Neural cell (in vitro differentiated cells): Measurements from ENCODE around the gene DEGS2. TPM values are rescaled to one million over a fixed set of nuclear protein-coding genes. Genes with fewer than 3 reads are reported as not detected.

ENCODE experiments used
- H2AFZ ChIP-seq: fragments of 200-600, 300-800 bp; sonication (generic), shearing (Covaris generic); 2 replicates; pipeline ENCODE4 v1.6.0; 2014; ENCODE audit warnings: low read depth, mild to moderate bottlenecking, antibody characterized with exemption, low read length, moderate library complexity
- H3F3A ChIP-seq: fragments of 200-600 bp; shearing (Covaris generic); 2 replicates; pipeline ENCODE4 v1.6.1; 2016; ENCODE audit warnings: mild to moderate bottlenecking, moderate library complexity, mixed read lengths, antibody characterized with exemption, low read length; ENCODE audit not compliant: insufficient read depth, poor library complexity, severe bottlenecking
- H3K27ac ChIP-seq: fragments of 200-600, 300-800 bp; sonication (generic), shearing (Covaris generic); 2 replicates; pipeline ENCODE4 v1.5.1; 2014; ENCODE audit warnings: mild to moderate bottlenecking, low read length, moderate library complexity
- H3K27me3 ChIP-seq: fragments of 300-800, 200-600 bp; sonication (generic), shearing (Covaris generic); 2 replicates; pipeline ENCODE4 v1.6.0; 2014; ENCODE audit warnings: mild to moderate bottlenecking, low read depth, low read length, moderate library complexity; ENCODE audit not compliant: insufficient read depth
- H3K36me3 ChIP-seq: fragments of 300-800, 200-600 bp; sonication (generic), shearing (Covaris generic); 2 replicates; pipeline ENCODE4 v1.5.1; 2014; ENCODE audit warnings: mild to moderate bottlenecking, antibody characterized with exemption, low read length, moderate library complexity; ENCODE audit not compliant: insufficient read depth
- H3K4me2 ChIP-seq: fragments of 300-800, 200-600 bp; sonication (generic), shearing (Covaris generic); 2 replicates; pipeline ENCODE4 v1.6.0; 2014; ENCODE audit warnings: mild to moderate bottlenecking, low read length
- H3K4me3 ChIP-seq: fragments of 300-800, 200-600 bp; sonication (generic), shearing (Covaris generic); 2 replicates; pipeline ENCODE4 v1.5.1; 2014; ENCODE audit warnings: mild to moderate bottlenecking, low read length, moderate library complexity
- H3K79me2 ChIP-seq: fragments of 200-600 bp; shearing (Covaris generic); replicated peaks from 2 replicates; pipeline ENCODE4 v1.6.0; 2014; ENCODE audit warnings: mild to moderate bottlenecking, low read length, moderate library complexity; ENCODE audit not compliant: insufficient read depth
- H3K9ac ChIP-seq: fragments of 300-800, 200-600 bp; sonication (generic), shearing (Covaris generic); 2 replicates; pipeline ENCODE4 v1.6.1; 2016; ENCODE audit warnings: mild to moderate bottlenecking, low read length, mixed read lengths
- H3K9me2 ChIP-seq: fragments of 200-600 bp; shearing (Covaris generic); 2 replicates; pipeline ENCODE4 v1.6.1; 2016; ENCODE audit warnings: mild to moderate bottlenecking, low read length, mixed read lengths; ENCODE audit not compliant: insufficient read depth
- H3K9me3 ChIP-seq: fragments of 200-600, 300-800 bp; sonication (generic), shearing (Covaris generic); 2 replicates; pipeline ENCODE4 v1.6.1; 2016; ENCODE audit warnings: mild to moderate bottlenecking, mixed run types, low read length, moderate library complexity, mixed read lengths
- H4K20me1 ChIP-seq: fragments of 200-600 bp; shearing (Covaris generic); 2 replicates; pipeline ENCODE4 v1.6.1; 2016; ENCODE audit warnings: mild to moderate bottlenecking, mixed run types; ENCODE audit not compliant: insufficient read depth
- CTCF ChIP-seq: fragments of 450-650 bp; IDR thresholded peaks from 2 replicates; pipeline ENCODE4 v1.5.1; 2014; ENCODE audit warnings: antibody characterized with exemption, mild to moderate bottlenecking, moderate library complexity; ENCODE audit not compliant: poor library complexity, severe bottlenecking
- EP300 ChIP-seq: fragments of 450-650 bp; conservative IDR thresholded peaks from 2 replicates; pipeline ENCODE4 v1.6.1; 2014; ENCODE audit warnings: antibody characterized with exemption, mild to moderate bottlenecking, moderate library complexity; ENCODE audit not compliant: poor library complexity, severe bottlenecking
- EZH2 ChIP-seq: fragments of 200-600, 300-800 bp; shearing (Covaris generic), sonication (generic); IDR thresholded peaks from 2 replicates; pipeline ENCODE4 v1.6.1; 2014; ENCODE audit warnings: antibody characterized with exemption, low read length, borderline replicate concordance, mild to moderate bottlenecking; ENCODE audit not compliant: insufficient read depth, poor library complexity, severe bottlenecking
- POLR2AphosphoS5 ChIP-seq: IDR thresholded peaks from 2 replicates; pipeline ENCODE4 v1.6.1; 2012
- RAD21 ChIP-seq: fragments of 450-650 bp; conservative IDR thresholded peaks from 2 replicates; pipeline ENCODE4 v1.6.1; 2014; ENCODE audit warnings: antibody characterized with exemption, mild to moderate bottlenecking, moderate library complexity
- REST ChIP-seq: IDR thresholded peaks from 2 replicates; pipeline ENCODE4 v1.6.1; 2012; ENCODE audit warnings: borderline replicate concordance
- SMC3 ChIP-seq: fragments of 450-650 bp; conservative IDR thresholded peaks from 2 replicates; pipeline ENCODE4 v1.6.1; 2014; ENCODE audit warnings: antibody characterized with exemption, mild to moderate bottlenecking, moderate library complexity; ENCODE audit not compliant: poor library complexity
- TAF1 ChIP-seq: IDR thresholded peaks from 2 replicates; pipeline ENCODE4 v1.6.1; 2012; ENCODE audit warnings: low read depth
- polyA plus RNA-seq: library from polyadenylated mRNA; depleted of rRNA; stranded (reverse); fragments of >200 nt; gene quantifications from 2 replicates; pipeline ENCODE4 v1.2.3, GENCODE V29; 2014

Gene DEGS2
- polyA plus RNA-seq, 1 donor from 2014 or later: 0.37 TPM

GRCh38 chr14:100203962-100204834 is 44.8 kb upstream of the DEGS2 start:
- H3K4me3 ChIP-seq: no peak overlapping the region
- TF ChIP-seq TAF1: no peak
- no peak for TF ChIP-seq REST
- no peak for TF ChIP-seq POLR2AphosphoS5
- no peak for TF ChIP-seq SMC3
- TF ChIP-seq EZH2: no peak
- H2AFZ ChIP-seq: no peak overlapping the region
- H3K9ac ChIP-seq: no peak overlapping the region
- no peaks in the 10 kb centered on the region for H4K20me1 ChIP-seq
- H3K36me3 ChIP-seq: no peaks in the 10 kb centered on the region
- H3K9me3 ChIP-seq: no peaks in the 10 kb centered on the region
- no peak overlapping the region for H3K27ac ChIP-seq
- no peaks in the 10 kb centered on the region for H3K79me2 ChIP-seq
- no peaks in the 10 kb centered on the region for H3K9me2 ChIP-seq
- H3K27me3 ChIP-seq: no peaks in the 10 kb centered on the region
- no peak overlapping the region for H3K4me2 ChIP-seq
- H3F3A ChIP-seq: no peaks in the 10 kb centered on the region

GRCh38 chr14:100203146-100203545 is 43.7 kb upstream of the DEGS2 start:
- H3F3A ChIP-seq: no peaks in the 10 kb centered on the region
- no peaks in the 10 kb centered on the region for H4K20me1 ChIP-seq
- H3K9me3 ChIP-seq: no peaks in the 10 kb centered on the region
- H3K27ac ChIP-seq: no peak overlapping the region
- no peak overlapping the region for H3K4me2 ChIP-seq
- TF ChIP-seq SMC3: no peak
- no peak for TF ChIP-seq RAD21
- no peak overlapping the region for H2AFZ ChIP-seq
- H3K36me3 ChIP-seq: no peaks in the 10 kb centered on the region
- no peaks in the 10 kb centered on the region for H3K79me2 ChIP-seq
- no peak overlapping the region for H3K4me3 ChIP-seq
- no peak overlapping the region for H3K9ac ChIP-seq
- H3K27me3 ChIP-seq: no peaks in the 10 kb centered on the region
- H3K9me2 ChIP-seq: no peaks in the 10 kb centered on the region

GRCh38 chr14:100202712-100203111 is 43.3 kb upstream of the DEGS2 start:
- no peaks in the 10 kb centered on the region for H3K27me3 ChIP-seq
- H3K36me3 ChIP-seq: no peaks in the 10 kb centered on the region
- no peaks in the 10 kb centered on the region for H3K9me2 ChIP-seq
- H3K4me2 ChIP-seq: no peak overlapping the region
- no peak overlapping the region for H3K9ac ChIP-seq
- H3K9me3 ChIP-seq: no peaks in the 10 kb centered on the region
- no peaks in the 10 kb centered on the region for H4K20me1 ChIP-seq
- TF ChIP-seq CTCF (no peak), REST (no peak), EZH2 (no peak), TAF1 (no peak), EP300 (no peak), SMC3 (no peak), RAD21 (no peak), POLR2AphosphoS5 (no peak)
- no peak overlapping the region for H2AFZ ChIP-seq
- H3K79me2 ChIP-seq: no peaks in the 10 kb centered on the region
- no peak overlapping the region for H3K4me3 ChIP-seq
- no peak overlapping the region for H3K27ac ChIP-seq
- no peaks in the 10 kb centered on the region for H3F3A ChIP-seq
